Measurements from ENCODE around the gene KCTD10.
A peak's percentile ranks its signal among the peaks of the same experiment; 100 is the strongest.
"Not testable (repeated sequence)": the region's sequence is repeated elsewhere in the genome, so short reads cannot be mapped to it uniquely, and the experiment has no call there.

The KCTD10 gene

DNA sequence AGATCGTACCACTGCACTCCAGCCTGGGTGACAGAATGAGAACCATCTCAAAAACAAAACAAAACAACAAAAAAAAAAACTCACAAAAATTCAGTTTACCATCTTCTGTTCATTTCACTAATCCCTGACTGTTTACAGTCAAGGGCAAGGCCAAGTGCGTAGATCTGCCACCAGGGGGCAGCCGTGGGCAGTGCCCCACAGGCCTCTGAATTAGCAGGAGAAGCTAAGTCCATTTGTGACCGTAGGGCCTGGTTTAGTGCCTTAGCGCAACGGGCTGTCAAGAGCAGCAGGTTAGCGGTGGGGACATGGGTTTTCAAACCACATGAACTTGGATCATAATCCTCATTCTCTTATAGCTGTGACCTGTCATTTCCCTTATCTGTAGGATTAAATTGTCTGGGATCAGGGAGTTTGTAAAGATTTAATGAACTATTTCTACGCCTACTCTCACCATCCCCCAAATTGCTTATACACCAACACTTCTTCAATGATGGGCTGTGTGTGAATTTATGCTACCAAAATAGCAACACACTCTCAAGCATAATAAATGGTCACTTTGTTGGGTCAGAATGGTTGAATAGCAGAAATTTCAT is 49.0 kb downstream of the KCTD10 start:
- in situ Hi-C loops (cut with MboI; ENCODE audit: low sequenced_read_pairs): no loop called here

DNA sequence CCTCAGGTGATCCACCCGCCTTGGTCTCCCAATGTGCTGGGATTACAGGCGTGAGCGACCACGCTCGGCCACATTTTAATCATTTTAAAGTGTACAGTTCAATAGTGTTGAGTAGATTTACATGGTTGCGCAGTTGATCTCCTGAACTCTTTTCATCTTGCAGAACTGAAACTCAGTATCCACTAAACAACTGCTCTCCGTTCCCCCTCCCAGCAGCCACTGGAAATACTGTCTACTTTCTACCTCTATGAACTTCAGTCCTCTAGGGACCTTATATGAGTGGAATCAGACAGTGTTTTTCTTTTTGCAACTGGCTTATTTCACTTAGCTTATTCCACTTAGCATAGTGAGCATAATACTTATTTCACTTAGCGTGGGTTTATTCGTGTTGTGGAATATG is 53.7 kb downstream of the KCTD10 start:
- no peaks in the 10 kb centered on the region for H3K36me3 ChIP-seq (replicated peaks)
- DNase-seq (ENCODE audit: low spot score in 2 of 2): no peak
- no peaks in the 10 kb centered on the region for H3K27me3 ChIP-seq (ENCODE audit: low read depth)
- in situ Hi-C loops (cut with MboI; ENCODE audit: low sequenced_read_pairs): no loop called here
- no peak overlapping the region for H3K4me3 ChIP-seq
- H3K9me3 ChIP-seq: no peaks in the 10 kb centered on the region
- H3K4me1 ChIP-seq: peaks cover 4% of the 10 kb centered on the region; the same call in 1 of the 2 replicates

More for the DNA sequence above, 49.0 kb downstream of the KCTD10 start:
- Histone ChIP-seq H3K36me3 (replicated peaks) (no peaks in the 10 kb centered on the region), H3K4me3 (no peak overlapping the region), H3K9me3 (no peaks in the 10 kb centered on the region), H3K4me1 (no peaks in the 10 kb centered on the region), H3K27me3 (ENCODE audit: low read depth) (no peaks in the 10 kb centered on the region)
- peak; percentile 77 to 86 for DNase-seq (ENCODE audit: low spot score in 2 of 2)

DNA sequence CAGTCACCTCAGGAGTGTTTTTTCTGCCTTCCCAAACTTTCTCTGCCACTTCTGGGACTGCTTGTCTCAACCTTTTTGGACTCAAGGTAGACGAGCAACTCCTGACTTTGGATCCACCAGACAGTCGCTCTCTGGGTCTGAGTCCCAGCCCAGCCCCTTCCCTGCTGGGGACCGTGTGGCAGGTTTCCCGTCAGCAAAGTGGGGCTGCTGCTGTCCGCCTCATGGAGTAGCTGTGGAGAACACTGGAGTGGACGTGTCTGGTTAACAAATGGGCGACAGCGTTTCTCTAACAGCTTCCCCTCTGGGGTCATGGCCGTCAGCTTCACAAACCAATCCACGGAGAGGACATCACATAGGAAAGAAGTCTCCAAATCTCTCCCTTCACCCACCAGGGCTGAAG is 54.8 kb downstream of the KCTD10 start:
- DNase-seq (ENCODE audit: low spot score in 2 of 2): no peak
- Histone ChIP-seq H3K36me3 (replicated peaks) (no peaks in the 10 kb centered on the region), H3K9me3 (no peaks in the 10 kb centered on the region), H3K27me3 (ENCODE audit: low read depth) (no peaks in the 10 kb centered on the region), H3K4me1 (peaks cover 4% of the 10 kb centered on the region; the same call in 1 of the 2 replicates), H3K4me3 (no peak overlapping the region)
- in situ Hi-C loops (cut with MboI; ENCODE audit: low sequenced_read_pairs): no loop called here

- Histone ChIP-seq H3K4me1 (peaks cover 4% of the 10 kb centered on the region; the same call in 1 of the 2 replicates), H3K27me3 (ENCODE audit: low read depth) (no peaks in the 10 kb centered on the region), H3K36me3 (replicated peaks) (no peaks in the 10 kb centered on the region), H3K9me3 (no peaks in the 10 kb centered on the region), H3K4me3 (no peak overlapping the region)
- in situ Hi-C loops (cut with MboI; ENCODE audit: low sequenced_read_pairs): no loop called here
- no peak for DNase-seq (ENCODE audit: low spot score in 2 of 2)
Observed at GRCh38 chr12:109421355-109422087, 55.6 kb downstream of the KCTD10 start.

DNA sequence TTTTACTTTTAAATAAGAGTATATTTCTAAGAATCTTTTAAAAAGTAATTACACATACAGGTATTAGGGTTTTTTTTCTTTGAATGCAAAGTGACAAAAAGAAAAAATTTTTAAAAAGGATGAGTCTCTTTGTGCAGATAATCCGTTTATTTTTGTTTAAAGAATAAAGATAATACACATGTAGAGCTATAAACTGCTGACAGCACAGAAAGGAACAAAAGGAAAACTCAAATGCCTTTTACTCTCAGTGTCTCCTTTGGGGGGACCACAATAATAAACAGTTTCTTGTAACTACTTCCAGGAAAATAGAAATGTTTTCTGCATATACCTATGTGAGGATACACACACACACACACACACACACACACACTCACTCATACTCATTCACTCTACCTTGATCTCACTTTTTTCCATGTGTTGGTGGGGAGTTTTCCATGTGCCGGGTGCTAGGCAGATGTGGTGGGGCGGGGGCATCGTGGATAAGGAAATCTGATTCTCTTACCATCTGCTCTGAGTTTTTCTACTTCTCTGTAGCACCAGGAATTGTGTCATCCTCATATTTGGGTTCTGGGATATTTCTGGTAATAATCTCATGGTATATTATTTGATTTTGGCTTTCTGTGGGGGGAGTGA is 58.1 kb downstream of the KCTD10 start:
- Histone ChIP-seq H3K4me1 (peaks cover 4% of the 10 kb centered on the region; the same call in 1 of the 2 replicates), H3K4me3 (no peak overlapping the region), H3K36me3 (replicated peaks) (no peaks in the 10 kb centered on the region), H3K9me3 (no peaks in the 10 kb centered on the region), H3K27me3 (ENCODE audit: low read depth) (no peaks in the 10 kb centered on the region)
- in situ Hi-C loops (cut with MboI; ENCODE audit: low sequenced_read_pairs): no loop called here
- no peak for DNase-seq (ENCODE audit: low spot score in 2 of 2)

- peaks cover 29% of the 10 kb centered on the region for H3K27me3 ChIP-seq (ENCODE audit: low read depth)
- H3K36me3 ChIP-seq (replicated peaks); H3K4me3 ChIP-seq; DNase-seq (ENCODE audit: low spot score in 2 of 2); in situ Hi-C loops (cut with MboI; ENCODE audit: low sequenced_read_pairs); H3K9me3 ChIP-seq; H3K4me1 ChIP-seq: not testable (repeated sequence)
Observed at GRCh38 chr12:109406147-109406546, 71.0 kb downstream of the KCTD10 start.

- H3K4me3 ChIP-seq; in situ Hi-C loops (cut with MboI; ENCODE audit: low sequenced_read_pairs): not testable (repeated sequence)
- peaks cover 38% of the 10 kb centered on the region for H3K27me3 ChIP-seq (ENCODE audit: low read depth)
Observed at GRCh38 chr12:109404841-109405240, 72.3 kb downstream of the KCTD10 start.

More at GRCh38 chr12:109404841-109405240, 72.3 kb downstream of the KCTD10 start:
- not testable (repeated sequence) for H3K36me3 ChIP-seq (replicated peaks); H3K4me1 ChIP-seq; DNase-seq (ENCODE audit: low spot score in 2 of 2); H3K9me3 ChIP-seq

Data from HAP-1 (cell line).